ENCODE data around the gene IFT172.
A peak's percentile ranks its signal among the peaks of the same experiment; 100 is the strongest.

The IFT172 gene

GRCh38 chr2:27421660-27422250 is 67.8 kb downstream of the IFT172 start:
- DNase-seq (ENCODE audit: low spot score in 2 of 2) (no peak), ATAC-seq (no peak)
- Mint-ChIP-seq H3K9me3 (no peaks in the 10 kb centered on the region), H3K36me3 (no peaks in the 10 kb centered on the region), H3K27ac (no peak overlapping the region), H3K4me1 (no peaks in the 10 kb centered on the region), H3K4me3 (no peak overlapping the region)

GRCh38 chr2:27420996-27421395 is 68.5 kb downstream of the IFT172 start:
- H3K36me3 Mint-ChIP-seq, result no peaks in the 10 kb centered on the region
- H3K9me3 Mint-ChIP-seq, result no peaks in the 10 kb centered on the region
- DNase-seq (ENCODE audit: low spot score in 2 of 2), result no peak
- no peak overlapping the region for H3K27ac Mint-ChIP-seq
- no peak for ATAC-seq
- no peak overlapping the region for H3K4me3 Mint-ChIP-seq
- H3K4me1 Mint-ChIP-seq, result no peaks in the 10 kb centered on the region

- Mint-ChIP-seq H3K9me3 (peaks cover 3% of the 10 kb centered on the region), H3K27ac (no peak overlapping the region)
- no peak for ATAC-seq
These were observed 73.4 kb downstream of the IFT172 start for GRCh38 chr2:27416151-27416550.

GRCh38 chr2:27412419-27413152 is 77.0 kb downstream of the IFT172 start:
- no peak for ATAC-seq
- H3K27ac Mint-ChIP-seq, result no peak overlapping the region
- H3K4me3 Mint-ChIP-seq, result no peak overlapping the region

More at GRCh38 chr2:27416151-27416550, 73.4 kb downstream of the IFT172 start:
- Mint-ChIP-seq H3K4me1 (peaks cover 5% of the 10 kb centered on the region), H3K36me3 (no peaks in the 10 kb centered on the region), H3K4me3 (no peak overlapping the region)
- no peak for DNase-seq (ENCODE audit: low spot score in 2 of 2)

GRCh38 chr2:27409321-27410073 is 80.0 kb downstream of the IFT172 start, which contains the start of gene PPM1G:
Gene PPM1G, minus strand, starts transcription at chr2:27409591. Its CDS starts 169 bp downstream, at chr2:27409422.
- Mint-ChIP-seq H3K4me3 (peak within 1 kb of the TSS; percentile 73), H3K4me1 (peaks cover 40% of the 10 kb centered on the region), H3K9me3 (peaks cover 3% of the 10 kb centered on the region), H3K27ac (peak within 1 kb of the TSS; percentile 85), H3K36me3 (peaks cover 46% of the 10 kb centered on the region)
- DNase-seq (ENCODE audit: low spot score in 2 of 2) (peak; percentile 94 to 98), ATAC-seq (peak; percentile 98)

More at GRCh38 chr2:27412419-27413152, 77.0 kb downstream of the IFT172 start:
- Mint-ChIP-seq H3K4me1 (peaks cover 25% of the 10 kb centered on the region), H3K36me3 (peaks cover 16% of the 10 kb centered on the region), H3K9me3 (peaks cover 3% of the 10 kb centered on the region)
- no peak for DNase-seq (ENCODE audit: low spot score in 2 of 2)

GRCh38 chr2:27408601-27409320 is 80.8 kb downstream of the IFT172 start:
- Mint-ChIP-seq H3K4me3 (peak overlapping the region; percentile 73), H3K27ac (peak overlapping the region; percentile 85), H3K36me3 (peaks cover 53% of the 10 kb centered on the region), H3K9me3 (peaks cover 3% of the 10 kb centered on the region), H3K4me1 (peaks cover 40% of the 10 kb centered on the region)
- DNase-seq (ENCODE audit: low spot score in 2 of 2) (no peak), ATAC-seq (peak; percentile 58)

- peak overlapping the region; percentile 85 for H3K27ac Mint-ChIP-seq
- H3K4me1 Mint-ChIP-seq, result peaks cover 40% of the 10 kb centered on the region
- DNase-seq (ENCODE audit: low spot score in 2 of 2), result no peak
- peaks cover 61% of the 10 kb centered on the region for H3K36me3 Mint-ChIP-seq
- no peak for ATAC-seq
- peak overlapping the region; percentile 73 for H3K4me3 Mint-ChIP-seq
- peaks cover 3% of the 10 kb centered on the region for H3K9me3 Mint-ChIP-seq
These were observed 81.6 kb downstream of the IFT172 start for GRCh38 chr2:27407798-27408491.

- Mint-ChIP-seq H3K9me3 (no peaks in the 10 kb centered on the region), H3K4me3 (no peak overlapping the region), H3K36me3 (peaks cover 86% of the 10 kb centered on the region), H3K4me1 (peaks cover 25% of the 10 kb centered on the region), H3K27ac (peak overlapping the region; percentile 38)
- no peak for DNase-seq (ENCODE audit: low spot score in 2 of 2)
- no peak for ATAC-seq
These were observed 89.0 kb downstream of the IFT172 start for GRCh38 chr2:27400348-27401135.

- Mint-ChIP-seq H3K4me1 (peaks cover 25% of the 10 kb centered on the region), H3K36me3 (peaks cover 85% of the 10 kb centered on the region), H3K27ac (peak overlapping the region; percentile 43), H3K9me3 (no peaks in the 10 kb centered on the region), H3K4me3 (no peak overlapping the region)
- ATAC-seq (no peak), DNase-seq (ENCODE audit: low spot score in 2 of 2) (no peak)
These were observed 90.6 kb downstream of the IFT172 start for GRCh38 chr2:27398962-27399361.

All from stimulated activated effector memory CD8-positive, alpha-beta T cell treated with anti-CD3 and anti-CD28 coated beads, Interleukin-12 subunit alpha, Interleukin-12 subunit beta, amount 100 ng/mL, for 72 hours (primary cell).